ENCODE results near the gene SPP1. TPM values are rescaled to one million over a fixed set of nuclear protein-coding genes. Genes with fewer than 3 reads are reported as not detected.
A peak's percentile ranks its signal among the peaks of the same experiment; 100 is the strongest.

SPP1 gene
- 1.2 TPM for polyA plus RNA-seq (2013, experiment 1 of 2)
- 1.6 TPM for polyA plus RNA-seq (2013, experiment 2 of 2)

GRCh38 chr4:87975466-87975865 lies at the start of gene SPP1:
Gene SPP1 (plus strand): TSS chr4:87975714. CDS start chr4:87976896, 1,182 bp downstream.
- Histone ChIP-seq H4K8ac (ENCODE audit: low read depth, low read length) (no peak within 1 kb of the TSS), H3K9ac (ENCODE audit: low read depth, low read length, poor library complexity) (no peak within 1 kb of the TSS), H3K27ac (replicated peaks; ENCODE audit: low read length) (no peak within 1 kb of the TSS), H2AFZ (ENCODE audit: low read length) (peak within 1 kb of the TSS; percentile 58), H4K91ac (ENCODE audit: low read depth, low read length, poor library complexity) (no peak within 1 kb of the TSS), H3K9me3 (replicated peaks in 1 of 2; ENCODE audit: control insufficient read depth in 2 of 2, insufficient read depth in 1 of 2, low read depth in 1 of 2, low read length in 2 of 2) (no peaks in the 10 kb centered on the region), H2BK15ac (ENCODE audit: low read length) (no peak within 1 kb of the TSS), H2BK5ac (ENCODE audit: low read length) (no peak within 1 kb of the TSS), H3K4me1 (ENCODE audit: control insufficient read depth in 2 of 2, insufficient read depth in 1 of 2, low read depth in 1 of 2, low read length in 2 of 2) (peaks cover 0 to 13% of the 10 kb centered on the region in 2 donors), H3K79me1 (ENCODE audit: low read depth, low read length) (no peaks in the 10 kb centered on the region), H3K23ac (ENCODE audit: low read depth, low read length, poor library complexity) (no peak within 1 kb of the TSS), H3K4me2 (ENCODE audit: insufficient read depth, low read length, poor library complexity, severe bottlenecking) (no peak within 1 kb of the TSS), H3K36me3 (replicated peaks in 1 of 2; ENCODE audit: control insufficient read depth in 2 of 2, insufficient read depth in 2 of 2, low read length in 2 of 2) (no peaks in the 10 kb centered on the region), H3K4ac (ENCODE audit: low read length) (no peak within 1 kb of the TSS), H3K4me3 (ENCODE audit: low read length in 2 of 2) (no peak within 1 kb of the TSS), H3K27me3 (ENCODE audit: control insufficient read depth in 3 of 3, insufficient read depth in 3 of 3, low read depth in 1 of 3, low read length in 3 of 3) (no peaks in the 10 kb centered on the region), H2AK5ac (ENCODE audit: low read depth, low read length) (no peak within 1 kb of the TSS), H2BK12ac (ENCODE audit: low read length) (no peak within 1 kb of the TSS), H2BK120ac (ENCODE audit: low read depth, low read length) (no peak within 1 kb of the TSS), H3K18ac (ENCODE audit: low read length) (no peak within 1 kb of the TSS), H3K14ac (ENCODE audit: low read length) (no peak within 1 kb of the TSS)
- DNase-seq (ENCODE audit: low spot score): peak; percentile 32
- no CpG with 5 or more reads among the region's 8 CpGs for WGBS, 2 donors (ENCODE audit: extremely low coverage in 2 of 2, insufficient read length in 2 of 2, insufficient replicate concordance in 1 of 2)

GRCh38 chr4:87926554-87927098 lies 48.9 kb upstream of the SPP1 start:
- no peak overlapping the region for H2BK15ac ChIP-seq (ENCODE audit: low read length)
- no peak overlapping the region for H2BK5ac ChIP-seq (ENCODE audit: low read length)
- no peak overlapping the region for H2AFZ ChIP-seq (ENCODE audit: low read length)

GRCh38 chr4:87930629-87931028 lies 44.9 kb upstream of the SPP1 start:
- no peak overlapping the region for H2BK120ac ChIP-seq (ENCODE audit: low read depth, low read length)
- no peak overlapping the region for H2BK12ac ChIP-seq (ENCODE audit: low read length)
- no peak overlapping the region for H3K4me3 ChIP-seq (ENCODE audit: low read length in 2 of 2)
- H3K27me3 ChIP-seq (ENCODE audit: control insufficient read depth in 3 of 3, insufficient read depth in 3 of 3, low read depth in 1 of 3, low read length in 3 of 3): no peaks in the 10 kb centered on the region
- no peak overlapping the region for H3K18ac ChIP-seq (ENCODE audit: low read length)
- no peak overlapping the region for H3K27ac ChIP-seq (replicated peaks; ENCODE audit: low read length)
- no peaks in the 10 kb centered on the region for H3K79me1 ChIP-seq (ENCODE audit: low read depth, low read length)
- no peak for DNase-seq (ENCODE audit: low spot score)
- no peak overlapping the region for H2BK15ac ChIP-seq (ENCODE audit: low read length)
- no peak overlapping the region for H2AFZ ChIP-seq (ENCODE audit: low read length)
- H3K4me2 ChIP-seq (ENCODE audit: insufficient read depth, low read length, poor library complexity, severe bottlenecking): no peak overlapping the region
- H3K4ac ChIP-seq (ENCODE audit: low read length): no peak overlapping the region
- no peaks in the 10 kb centered on the region for H3K4me1 ChIP-seq (ENCODE audit: control insufficient read depth in 2 of 2, insufficient read depth in 1 of 2, low read depth in 1 of 2, low read length in 2 of 2)
- H2AK5ac ChIP-seq (ENCODE audit: low read depth, low read length): no peak overlapping the region
- H2BK5ac ChIP-seq (ENCODE audit: low read length): no peak overlapping the region
- H3K14ac ChIP-seq (ENCODE audit: low read length): no peak overlapping the region
- H3K9me3 ChIP-seq (replicated peaks in 1 of 2; ENCODE audit: control insufficient read depth in 2 of 2, insufficient read depth in 1 of 2, low read depth in 1 of 2, low read length in 2 of 2): no peaks in the 10 kb centered on the region
- no peak overlapping the region for H3K23ac ChIP-seq (ENCODE audit: low read depth, low read length, poor library complexity)
- no CpG with 5 or more reads among the region's 1 CpG for WGBS, 2 donors (ENCODE audit: extremely low coverage in 2 of 2, insufficient read length in 2 of 2, insufficient replicate concordance in 1 of 2)
- H3K9ac ChIP-seq (ENCODE audit: low read depth, low read length, poor library complexity): no peak overlapping the region
- no peak overlapping the region for H4K8ac ChIP-seq (ENCODE audit: low read depth, low read length)
- no peak overlapping the region for H4K91ac ChIP-seq (ENCODE audit: low read depth, low read length, poor library complexity)
- H3K36me3 ChIP-seq (replicated peaks in 1 of 2; ENCODE audit: control insufficient read depth in 2 of 2, insufficient read depth in 2 of 2, low read length in 2 of 2): no peaks in the 10 kb centered on the region

More at GRCh38 chr4:87926554-87927098, 48.9 kb upstream of the SPP1 start:
- Histone ChIP-seq H3K4me2 (ENCODE audit: insufficient read depth, low read length, poor library complexity, severe bottlenecking) (no peak overlapping the region), H4K8ac (ENCODE audit: low read depth, low read length) (no peak overlapping the region), H2BK120ac (ENCODE audit: low read depth, low read length) (no peak overlapping the region), H3K4me3 (ENCODE audit: low read length in 2 of 2) (no peak overlapping the region), H3K23ac (ENCODE audit: low read depth, low read length, poor library complexity) (no peak overlapping the region), H3K36me3 (replicated peaks in 1 of 2; ENCODE audit: control insufficient read depth in 2 of 2, insufficient read depth in 2 of 2, low read length in 2 of 2) (no peaks in the 10 kb centered on the region), H3K27ac (replicated peaks; ENCODE audit: low read length) (no peak overlapping the region), H3K4ac (ENCODE audit: low read length) (no peak overlapping the region), H3K9ac (ENCODE audit: low read depth, low read length, poor library complexity) (no peak overlapping the region), H3K27me3 (ENCODE audit: control insufficient read depth in 3 of 3, insufficient read depth in 3 of 3, low read depth in 1 of 3, low read length in 3 of 3) (peaks cover 0 to 6% (median 0%) of the 10 kb centered on the region in 3 experiments), H2AK5ac (ENCODE audit: low read depth, low read length) (no peak overlapping the region), H3K18ac (ENCODE audit: low read length) (no peak overlapping the region), H3K14ac (ENCODE audit: low read length) (no peak overlapping the region), H3K9me3 (replicated peaks in 1 of 2; ENCODE audit: control insufficient read depth in 2 of 2, insufficient read depth in 1 of 2, low read depth in 1 of 2, low read length in 2 of 2) (no peaks in the 10 kb centered on the region), H3K79me1 (ENCODE audit: low read depth, low read length) (no peaks in the 10 kb centered on the region), H2BK12ac (ENCODE audit: low read length) (no peak overlapping the region), H3K4me1 (ENCODE audit: control insufficient read depth in 2 of 2, insufficient read depth in 1 of 2, low read depth in 1 of 2, low read length in 2 of 2) (no peaks in the 10 kb centered on the region), H4K91ac (ENCODE audit: low read depth, low read length, poor library complexity) (no peak overlapping the region)
- DNase-seq (ENCODE audit: low spot score): no peak
- no CpG with 5 or more reads among the region's 4 CpGs for WGBS, 2 donors (ENCODE audit: extremely low coverage in 2 of 2, insufficient read length in 2 of 2, insufficient replicate concordance in 1 of 2)

GRCh38 chr4:87931932-87932331 lies 43.6 kb upstream of the SPP1 start:
- H4K8ac ChIP-seq (ENCODE audit: low read depth, low read length): no peak overlapping the region
- H2AFZ ChIP-seq (ENCODE audit: low read length): no peak overlapping the region
- no CpG with 5 or more reads among the region's 1 CpG for WGBS, 2 donors (ENCODE audit: extremely low coverage in 2 of 2, insufficient read length in 2 of 2, insufficient replicate concordance in 1 of 2)

More at GRCh38 chr4:87931932-87932331, 43.6 kb upstream of the SPP1 start:
- Histone ChIP-seq H3K27me3 (ENCODE audit: control insufficient read depth in 3 of 3, insufficient read depth in 3 of 3, low read depth in 1 of 3, low read length in 3 of 3) (no peaks in the 10 kb centered on the region), H3K27ac (replicated peaks; ENCODE audit: low read length) (no peak overlapping the region), H3K36me3 (replicated peaks in 1 of 2; ENCODE audit: control insufficient read depth in 2 of 2, insufficient read depth in 2 of 2, low read length in 2 of 2) (no peaks in the 10 kb centered on the region), H4K91ac (ENCODE audit: low read depth, low read length, poor library complexity) (no peak overlapping the region), H3K4me3 (ENCODE audit: low read length in 2 of 2) (no peak overlapping the region), H3K9me3 (replicated peaks in 1 of 2; ENCODE audit: control insufficient read depth in 2 of 2, insufficient read depth in 1 of 2, low read depth in 1 of 2, low read length in 2 of 2) (no peaks in the 10 kb centered on the region), H3K23ac (ENCODE audit: low read depth, low read length, poor library complexity) (no peak overlapping the region), H3K79me1 (ENCODE audit: low read depth, low read length) (no peaks in the 10 kb centered on the region), H3K4me1 (ENCODE audit: control insufficient read depth in 2 of 2, insufficient read depth in 1 of 2, low read depth in 1 of 2, low read length in 2 of 2) (no peaks in the 10 kb centered on the region), H3K14ac (ENCODE audit: low read length) (no peak overlapping the region), H3K4ac (ENCODE audit: low read length) (no peak overlapping the region), H2BK15ac (ENCODE audit: low read length) (no peak overlapping the region), H2BK5ac (ENCODE audit: low read length) (no peak overlapping the region), H2AK5ac (ENCODE audit: low read depth, low read length) (no peak overlapping the region), H3K9ac (ENCODE audit: low read depth, low read length, poor library complexity) (no peak overlapping the region), H2BK120ac (ENCODE audit: low read depth, low read length) (no peak overlapping the region), H3K18ac (ENCODE audit: low read length) (no peak overlapping the region), H3K4me2 (ENCODE audit: insufficient read depth, low read length, poor library complexity, severe bottlenecking) (no peak overlapping the region), H2BK12ac (ENCODE audit: low read length) (no peak overlapping the region)
- DNase-seq (ENCODE audit: low spot score): no peak
